ENCODE measurements around the gene NR2E3. TPM values are rescaled to one million over a fixed set of nuclear protein-coding genes. Genes with fewer than 3 reads are reported as not detected.

Gene NR2E3
- polyA plus RNA-seq, 1 donor from 2014 or later, result not detected

DNA sequence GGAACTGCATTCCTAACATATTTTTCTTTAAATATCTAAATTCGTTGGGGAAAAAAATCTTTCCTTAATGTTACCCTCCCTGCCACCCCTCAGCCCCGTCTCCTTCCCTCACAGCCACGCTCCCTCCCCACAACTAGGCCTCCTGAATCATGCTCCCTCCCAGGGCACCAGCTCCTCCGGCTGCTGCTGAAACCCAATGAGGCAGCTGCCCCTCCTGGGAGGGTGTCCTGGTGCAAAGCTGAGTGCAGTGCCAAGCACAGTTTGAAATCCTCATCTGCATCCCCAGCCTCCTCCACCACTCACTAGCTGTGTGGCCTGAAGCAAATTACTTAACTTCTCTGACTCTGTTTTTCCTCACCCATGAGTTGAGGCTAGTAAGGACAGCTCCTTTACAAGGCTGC is 2.7 kb upstream of the NR2E3 start:
- H3K9me2 ChIP-seq (ENCODE audit: insufficient read depth, low read length), result no peaks in the 10 kb centered on the region
- H3F3A ChIP-seq (ENCODE audit: insufficient read depth, low read length, poor library complexity, severe bottlenecking), result no peaks in the 10 kb centered on the region
- H3K27ac ChIP-seq (ENCODE audit: low read length), result no peak overlapping the region
- no peaks in the 10 kb centered on the region for H3K27me3 ChIP-seq (ENCODE audit: insufficient read depth, low read depth, low read length)
- no peak overlapping the region for H3K4me2 ChIP-seq (ENCODE audit: low read length)
- no peak overlapping the region for H2AFZ ChIP-seq (ENCODE audit: low read depth, low read length)
- no peak for TF ChIP-seq RAD21 (conservative IDR thresholded peaks at IDR 0.05)
- no peak for TF ChIP-seq EP300 (conservative IDR thresholded peaks at IDR 0.05; ENCODE audit: poor library complexity, severe bottlenecking)
- TF ChIP-seq TAF1 (IDR thresholded peaks at IDR 0.05; ENCODE audit: low read depth), result no peak
- TF ChIP-seq POLR2AphosphoS5 (IDR thresholded peaks at IDR 0.05), result no peak
- no peak for TF ChIP-seq EZH2 (IDR thresholded peaks at IDR 0.05; ENCODE audit: borderline replicate concordance, insufficient read depth, low read length, poor library complexity, severe bottlenecking)
- TF ChIP-seq SMC3 (conservative IDR thresholded peaks at IDR 0.05; ENCODE audit: poor library complexity), result no peak
- TF ChIP-seq, protein P1, sequence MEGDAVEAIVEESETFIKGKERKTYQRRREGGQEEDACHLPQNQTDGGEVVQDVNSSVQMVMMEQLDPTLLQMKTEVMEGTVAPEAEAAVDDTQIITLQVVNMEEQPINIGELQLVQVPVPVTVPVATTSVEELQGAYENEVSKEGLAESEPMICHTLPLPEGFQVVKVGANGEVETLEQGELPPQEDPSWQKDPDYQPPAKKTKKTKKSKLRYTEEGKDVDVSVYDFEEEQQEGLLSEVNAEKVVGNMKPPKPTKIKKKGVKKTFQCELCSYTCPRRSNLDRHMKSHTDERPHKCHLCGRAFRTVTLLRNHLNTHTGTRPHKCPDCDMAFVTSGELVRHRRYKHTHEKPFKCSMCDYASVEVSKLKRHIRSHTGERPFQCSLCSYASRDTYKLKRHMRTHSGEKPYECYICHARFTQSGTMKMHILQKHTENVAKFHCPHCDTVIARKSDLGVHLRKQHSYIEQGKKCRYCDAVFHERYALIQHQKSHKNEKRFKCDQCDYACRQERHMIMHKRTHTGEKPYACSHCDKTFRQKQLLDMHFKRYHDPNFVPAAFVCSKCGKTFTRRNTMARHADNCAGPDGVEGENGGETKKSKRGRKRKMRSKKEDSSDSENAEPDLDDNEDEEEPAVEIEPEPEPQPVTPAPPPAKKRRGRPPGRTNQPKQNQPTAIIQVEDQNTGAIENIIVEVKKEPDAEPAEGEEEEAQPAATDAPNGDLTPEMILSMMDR (IDR thresholded peaks at IDR 0.05; ENCODE audit: poor library complexity, severe bottlenecking), result no peak
- TF ChIP-seq, protein P2, sequence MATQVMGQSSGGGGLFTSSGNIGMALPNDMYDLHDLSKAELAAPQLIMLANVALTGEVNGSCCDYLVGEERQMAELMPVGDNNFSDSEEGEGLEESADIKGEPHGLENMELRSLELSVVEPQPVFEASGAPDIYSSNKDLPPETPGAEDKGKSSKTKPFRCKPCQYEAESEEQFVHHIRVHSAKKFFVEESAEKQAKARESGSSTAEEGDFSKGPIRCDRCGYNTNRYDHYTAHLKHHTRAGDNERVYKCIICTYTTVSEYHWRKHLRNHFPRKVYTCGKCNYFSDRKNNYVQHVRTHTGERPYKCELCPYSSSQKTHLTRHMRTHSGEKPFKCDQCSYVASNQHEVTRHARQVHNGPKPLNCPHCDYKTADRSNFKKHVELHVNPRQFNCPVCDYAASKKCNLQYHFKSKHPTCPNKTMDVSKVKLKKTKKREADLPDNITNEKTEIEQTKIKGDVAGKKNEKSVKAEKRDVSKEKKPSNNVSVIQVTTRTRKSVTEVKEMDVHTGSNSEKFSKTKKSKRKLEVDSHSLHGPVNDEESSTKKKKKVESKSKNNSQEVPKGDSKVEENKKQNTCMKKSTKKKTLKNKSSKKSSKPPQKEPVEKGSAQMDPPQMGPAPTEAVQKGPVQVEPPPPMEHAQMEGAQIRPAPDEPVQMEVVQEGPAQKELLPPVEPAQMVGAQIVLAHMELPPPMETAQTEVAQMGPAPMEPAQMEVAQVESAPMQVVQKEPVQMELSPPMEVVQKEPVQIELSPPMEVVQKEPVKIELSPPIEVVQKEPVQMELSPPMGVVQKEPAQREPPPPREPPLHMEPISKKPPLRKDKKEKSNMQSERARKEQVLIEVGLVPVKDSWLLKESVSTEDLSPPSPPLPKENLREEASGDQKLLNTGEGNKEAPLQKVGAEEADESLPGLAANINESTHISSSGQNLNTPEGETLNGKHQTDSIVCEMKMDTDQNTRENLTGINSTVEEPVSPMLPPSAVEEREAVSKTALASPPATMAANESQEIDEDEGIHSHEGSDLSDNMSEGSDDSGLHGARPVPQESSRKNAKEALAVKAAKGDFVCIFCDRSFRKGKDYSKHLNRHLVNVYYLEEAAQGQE (IDR thresholded peaks at IDR 0.05; ENCODE audit: borderline replicate concordance), result no peak
- no peak for TF ChIP-seq MXI1 (conservative IDR thresholded peaks at IDR 0.05; ENCODE audit: poor library complexity, severe bottlenecking)
- no peaks in the 10 kb centered on the region for H3K36me3 ChIP-seq (ENCODE audit: insufficient read depth, low read length)
- no peak overlapping the region for H3K9ac ChIP-seq (ENCODE audit: low read length)
- no peaks in the 10 kb centered on the region for H4K20me1 ChIP-seq (ENCODE audit: insufficient read depth)
- no peaks in the 10 kb centered on the region for H3K79me2 ChIP-seq (replicated peaks; ENCODE audit: insufficient read depth, low read length)
- H3K9me3 ChIP-seq (ENCODE audit: low read length), result no peaks in the 10 kb centered on the region
- H3K4me3 ChIP-seq (ENCODE audit: low read length), result no peak overlapping the region

DNA sequence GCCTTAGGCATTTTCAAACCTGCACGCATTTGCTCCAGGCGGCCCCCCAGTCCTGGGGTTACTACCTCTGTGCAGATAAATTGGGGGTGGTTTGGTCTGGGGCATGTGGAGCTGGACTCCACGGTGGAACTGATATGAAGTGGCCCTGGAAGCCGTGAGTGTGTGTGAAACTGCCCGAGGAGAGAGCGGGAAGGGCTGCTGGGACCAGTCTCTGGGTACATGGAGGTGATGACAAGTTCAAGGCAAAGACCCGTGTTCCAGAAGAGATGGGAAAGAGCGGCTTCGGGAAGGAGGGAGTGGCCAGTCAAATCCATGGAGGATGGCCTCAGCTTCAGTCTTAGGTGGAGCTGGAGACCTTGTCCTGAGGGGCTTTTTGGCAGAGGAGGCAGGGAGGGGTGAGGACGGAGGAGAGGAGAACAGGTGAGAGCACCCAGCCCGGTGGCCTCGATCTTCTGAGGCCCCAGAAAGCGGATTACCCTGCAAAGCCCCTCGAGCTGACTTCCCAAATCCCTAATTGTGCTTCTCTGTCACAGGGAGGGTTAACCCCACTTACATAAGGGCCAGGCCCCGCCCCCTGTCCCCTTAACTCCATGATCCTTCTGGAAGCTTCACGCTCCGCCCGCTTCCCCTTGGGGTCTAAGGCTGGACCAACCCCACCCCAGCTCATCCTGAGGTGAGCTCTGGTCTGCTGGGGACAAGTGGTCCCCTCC is 1.9 kb upstream of the NR2E3 start:
- Histone ChIP-seq H3K9ac (ENCODE audit: low read length) (no peak overlapping the region), H3K4me3 (ENCODE audit: low read length) (no peak overlapping the region), H3F3A (ENCODE audit: insufficient read depth, low read length, poor library complexity, severe bottlenecking) (no peaks in the 10 kb centered on the region), H2AFZ (ENCODE audit: low read depth, low read length) (no peak overlapping the region), H3K27me3 (ENCODE audit: insufficient read depth, low read depth, low read length) (no peaks in the 10 kb centered on the region), H4K20me1 (ENCODE audit: insufficient read depth) (no peaks in the 10 kb centered on the region), H3K36me3 (ENCODE audit: insufficient read depth, low read length) (no peaks in the 10 kb centered on the region), H3K27ac (ENCODE audit: low read length) (no peak overlapping the region), H3K79me2 (replicated peaks; ENCODE audit: insufficient read depth, low read length) (no peaks in the 10 kb centered on the region), H3K4me2 (ENCODE audit: low read length) (no peak overlapping the region), H3K9me3 (ENCODE audit: low read length) (no peaks in the 10 kb centered on the region), H3K9me2 (ENCODE audit: insufficient read depth, low read length) (no peaks in the 10 kb centered on the region)
- TF ChIP-seq, protein P1 (IDR thresholded peaks at IDR 0.05; ENCODE audit: poor library complexity, severe bottlenecking), result no peak
- TF ChIP-seq RAD21 (conservative IDR thresholded peaks at IDR 0.05) (no peak), POLR2AphosphoS5 (IDR thresholded peaks at IDR 0.05) (no peak), EZH2 (IDR thresholded peaks at IDR 0.05; ENCODE audit: borderline replicate concordance, insufficient read depth, low read length, poor library complexity, severe bottlenecking) (no peak), EP300 (conservative IDR thresholded peaks at IDR 0.05; ENCODE audit: poor library complexity, severe bottlenecking) (no peak), MXI1 (conservative IDR thresholded peaks at IDR 0.05; ENCODE audit: poor library complexity, severe bottlenecking) (no peak), TAF1 (IDR thresholded peaks at IDR 0.05; ENCODE audit: low read depth) (no peak), SMC3 (conservative IDR thresholded peaks at IDR 0.05; ENCODE audit: poor library complexity) (no peak)
- TF ChIP-seq, protein P2 (IDR thresholded peaks at IDR 0.05; ENCODE audit: borderline replicate concordance), result no peak
